Fibroblast of skin of right quadriceps (primary cell): ENCODE data around the gene CEP83.

Source experiments
- DNase-seq: peaks from one replicate; pipeline ENCODE4 v3.0.0-alpha.2; 2013

CEP83 gene

DNA sequence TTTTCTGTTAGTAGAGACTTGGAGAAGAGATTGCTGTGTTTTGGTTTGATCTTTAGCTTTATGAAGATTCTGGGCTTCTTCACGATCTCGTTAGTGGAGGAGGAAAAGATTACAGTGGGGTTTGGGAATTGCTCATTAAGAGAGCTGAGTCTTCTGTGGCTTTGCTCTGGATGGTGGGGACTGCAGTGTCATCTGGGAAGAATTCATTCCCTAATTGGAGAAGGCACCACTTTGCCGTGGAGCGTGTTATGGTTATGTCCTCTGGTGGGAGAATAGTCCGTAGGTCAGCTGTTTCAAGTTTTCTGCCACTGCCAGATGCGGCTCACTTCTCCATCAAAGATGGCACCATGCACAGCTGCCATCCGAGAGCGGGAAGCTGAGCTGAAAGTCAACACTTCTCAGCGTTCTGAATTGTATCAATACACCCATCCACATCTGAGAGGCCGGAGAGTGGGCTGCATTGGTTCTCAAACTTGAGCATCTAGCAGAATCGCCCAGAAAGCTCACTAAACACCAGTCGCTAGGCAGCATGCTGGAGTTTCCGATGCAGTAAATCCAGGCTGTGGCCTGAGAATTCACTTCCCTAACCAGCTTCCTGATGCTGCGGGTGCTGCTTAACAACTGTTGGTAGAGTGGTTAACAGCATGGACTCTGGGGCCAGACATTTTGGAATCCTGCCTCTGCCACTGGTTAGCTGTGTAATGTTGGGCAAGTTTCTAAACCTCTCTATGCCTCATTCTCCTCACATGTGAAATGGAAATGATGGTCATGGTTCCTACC lies 193.5 kb downstream of the CEP83 start:
- DNase-seq: peak; percentile 61

DNA sequence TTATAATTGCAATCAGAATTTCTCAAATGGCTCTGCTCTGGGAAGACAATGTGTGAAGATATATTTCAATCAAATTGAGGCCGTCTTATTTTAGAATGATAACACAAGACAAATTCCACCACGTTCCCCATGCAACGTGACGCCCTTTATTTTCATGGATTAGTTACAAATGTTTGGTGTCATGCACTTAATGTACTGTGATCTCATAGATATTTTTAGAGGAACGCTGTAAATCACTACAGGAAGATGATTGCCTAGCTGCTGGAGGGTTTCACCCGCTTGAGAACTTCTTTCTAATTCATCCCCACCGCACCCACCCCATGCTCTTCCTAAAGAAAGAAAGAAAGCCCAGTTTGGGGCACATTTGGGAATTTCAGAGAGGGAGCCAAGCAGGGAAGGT lies 194.1 kb downstream of the CEP83 start:
- DNase-seq: peak; percentile 69

DNA sequence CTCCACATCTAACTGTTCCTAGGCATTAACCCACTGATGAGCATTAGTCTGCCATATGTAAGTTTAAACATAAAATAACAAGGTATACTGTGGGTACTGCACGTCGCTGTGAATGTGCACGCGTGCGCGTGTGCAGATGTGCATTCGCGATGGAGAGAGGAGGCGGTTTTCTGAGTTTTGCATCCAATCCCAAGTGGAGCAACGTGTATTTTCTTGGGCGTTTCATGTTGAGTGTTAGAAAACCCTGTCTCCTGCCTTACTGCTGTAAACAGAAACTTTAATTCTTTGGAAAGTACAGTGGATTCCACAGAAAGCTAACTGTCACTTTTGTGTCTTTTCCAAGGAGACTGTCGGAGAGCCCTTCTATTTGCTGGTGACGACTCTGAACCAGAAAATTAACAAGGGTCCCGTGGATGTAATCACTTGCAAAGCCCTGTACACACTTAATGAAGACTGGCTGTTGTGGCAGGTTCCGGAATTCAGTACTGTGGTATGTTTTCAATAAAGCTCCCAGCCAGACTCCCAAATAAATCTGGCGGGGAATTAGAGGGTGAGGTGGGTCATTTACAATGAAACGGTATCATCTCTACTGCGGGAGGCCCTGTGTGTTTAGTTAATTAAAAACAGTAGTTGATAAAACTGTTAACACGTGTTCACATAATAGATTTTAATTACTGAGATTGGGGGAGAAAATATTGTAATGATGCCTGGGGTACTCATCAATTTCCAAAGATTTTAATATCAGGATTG lies 194.8 kb downstream of the CEP83 start:
- peak; percentile 47 for DNase-seq

DNA sequence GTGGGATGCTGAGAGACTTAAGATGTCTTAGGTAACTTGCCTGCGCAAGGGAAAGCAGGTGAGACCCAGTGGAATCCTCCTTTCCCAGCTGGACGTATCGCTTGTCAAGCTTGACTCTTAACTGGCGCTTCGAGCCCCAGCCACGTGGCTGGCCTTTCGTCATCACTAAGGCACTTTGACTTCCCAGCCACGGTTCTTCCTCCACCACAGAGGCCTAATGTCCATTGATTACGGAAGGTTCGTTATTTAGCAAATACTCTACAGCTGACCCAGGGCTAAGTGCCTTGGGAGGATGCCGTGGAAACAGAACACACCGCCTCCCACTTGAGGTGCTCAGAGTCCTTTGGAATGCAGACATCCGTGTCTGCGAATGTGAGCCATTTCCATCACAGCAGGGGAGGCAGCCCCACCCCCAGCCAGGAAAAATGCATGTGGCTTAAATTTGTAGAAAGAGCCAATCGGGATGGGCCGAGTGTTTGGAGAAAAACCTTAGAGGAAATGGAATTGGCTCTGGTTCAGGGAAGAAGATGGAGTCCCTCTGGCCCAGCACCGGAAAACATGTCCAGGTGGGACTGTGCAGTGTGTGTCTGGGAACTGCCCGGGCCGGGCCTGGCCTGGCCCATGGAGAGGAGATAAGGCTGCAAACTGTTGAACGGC lies 195.6 kb downstream of the CEP83 start:
- peak; percentile 88 for DNase-seq

DNA sequence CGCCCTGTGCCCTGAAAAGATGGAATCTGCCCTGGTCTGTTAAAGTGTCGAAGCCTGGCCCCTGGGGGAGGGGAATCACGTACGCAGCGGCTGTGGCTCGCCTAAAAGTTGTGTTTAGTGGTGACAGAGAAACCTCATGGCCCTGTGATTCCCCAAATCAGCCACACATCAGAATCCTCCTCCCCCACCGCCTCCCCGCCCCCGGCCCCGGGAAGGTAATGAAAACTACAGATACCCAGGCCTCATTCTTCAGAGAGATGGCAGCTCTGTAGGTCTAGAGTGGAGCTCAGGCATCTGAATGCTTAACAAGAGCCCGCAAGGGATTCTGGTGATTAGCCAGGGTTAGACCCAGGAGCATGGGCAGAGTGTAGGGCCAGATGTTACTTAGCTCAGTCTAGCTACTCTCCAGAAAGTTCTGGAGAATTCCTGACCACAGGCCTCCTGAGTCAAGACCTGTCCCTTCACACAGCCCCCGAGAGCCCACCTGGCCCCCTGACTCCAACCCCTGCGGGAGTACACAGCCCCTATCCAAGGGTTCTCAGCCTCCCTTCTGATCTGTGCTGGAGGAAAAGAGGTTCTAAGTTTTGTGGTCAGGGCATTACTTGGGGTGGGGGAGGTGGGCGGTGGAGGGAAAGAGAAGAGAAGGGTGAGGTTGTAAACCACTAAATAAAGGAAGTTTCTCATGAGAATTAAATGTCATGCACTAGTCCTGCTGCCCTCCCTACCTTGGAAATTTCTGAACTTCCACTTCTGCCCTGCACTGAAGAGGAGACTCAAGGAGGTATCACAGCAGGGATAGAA lies 196.5 kb downstream of the CEP83 start:
- DNase-seq: peak; percentile 3

DNA sequence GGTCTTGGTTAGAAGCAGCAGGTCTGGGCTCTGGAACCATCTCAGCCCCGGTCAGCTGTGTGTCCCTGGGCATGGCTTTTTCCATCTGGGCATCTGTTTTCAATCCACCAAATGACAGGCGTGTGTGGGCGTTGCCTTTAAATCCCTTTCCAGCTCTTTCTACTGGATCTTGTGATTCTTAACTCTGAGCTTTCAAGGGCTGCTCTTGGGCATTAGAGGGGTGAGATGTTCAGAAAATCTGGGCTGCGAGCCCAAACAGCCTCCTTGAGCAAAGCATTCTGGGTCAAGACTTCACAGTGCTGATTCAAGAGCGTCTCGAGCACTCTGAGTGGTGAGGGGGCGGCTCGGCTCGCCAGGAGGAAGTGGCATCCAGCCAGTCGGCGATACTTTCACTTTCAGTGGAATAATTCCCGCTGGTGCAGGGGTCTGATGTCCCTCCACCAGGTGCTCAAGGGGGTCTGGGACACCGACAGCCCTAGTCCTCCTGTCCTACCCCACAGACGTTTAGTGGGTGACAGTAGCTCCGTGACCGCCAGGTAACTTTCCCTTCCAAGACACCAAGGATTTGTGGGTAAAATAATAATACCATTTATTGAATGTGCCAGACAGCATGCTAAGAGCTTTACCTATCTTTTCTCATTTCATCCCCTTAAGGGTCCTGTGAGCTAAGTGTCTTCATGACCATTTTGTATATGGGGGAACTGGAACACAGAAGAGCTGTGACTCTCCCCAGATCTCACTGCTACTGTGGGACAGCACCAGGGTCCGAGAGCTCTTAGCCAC lies 197.2 kb downstream of the CEP83 start:
- peak; percentile 93 for DNase-seq

DNA sequence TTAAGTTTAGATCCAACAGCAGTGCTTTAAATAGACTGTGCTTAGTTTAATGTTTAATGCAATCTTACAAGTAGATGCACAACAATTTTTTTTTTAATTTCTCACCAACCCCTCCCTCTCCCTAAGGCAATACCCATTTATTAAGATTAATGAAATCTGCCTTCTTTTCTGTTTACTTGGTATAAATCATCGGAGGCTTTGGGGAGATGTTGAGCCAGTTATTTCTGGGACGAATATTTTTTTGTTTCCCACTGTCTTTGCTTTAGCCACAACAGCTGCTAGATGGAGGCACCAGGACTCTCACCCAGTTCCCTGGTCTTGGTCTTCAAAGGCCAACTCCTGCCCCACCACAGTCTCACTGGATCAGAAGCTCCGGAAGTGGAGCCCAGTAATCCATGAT lies 197.9 kb downstream of the CEP83 start:
- DNase-seq: no peak

DNA sequence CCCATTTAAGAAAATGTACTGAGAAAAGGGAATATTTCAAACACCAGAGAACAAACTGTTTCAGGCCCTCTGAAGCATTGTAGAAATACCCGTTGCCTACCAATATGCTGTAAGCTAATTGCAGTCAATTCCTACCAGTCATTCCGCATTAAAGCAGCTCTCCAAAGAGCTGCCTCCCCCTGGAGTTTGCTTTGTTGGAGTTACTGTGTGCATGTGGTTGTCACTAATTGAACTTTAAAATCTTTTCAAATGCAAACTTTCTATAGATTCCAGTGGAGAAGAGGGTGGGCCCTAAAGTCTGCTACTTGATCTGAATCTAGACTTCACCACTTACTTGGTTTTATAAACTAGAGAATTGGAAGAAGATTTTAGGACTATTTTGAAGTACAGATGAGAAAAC lies 198.5 kb downstream of the CEP83 start:
- DNase-seq: peak; percentile 5

DNA sequence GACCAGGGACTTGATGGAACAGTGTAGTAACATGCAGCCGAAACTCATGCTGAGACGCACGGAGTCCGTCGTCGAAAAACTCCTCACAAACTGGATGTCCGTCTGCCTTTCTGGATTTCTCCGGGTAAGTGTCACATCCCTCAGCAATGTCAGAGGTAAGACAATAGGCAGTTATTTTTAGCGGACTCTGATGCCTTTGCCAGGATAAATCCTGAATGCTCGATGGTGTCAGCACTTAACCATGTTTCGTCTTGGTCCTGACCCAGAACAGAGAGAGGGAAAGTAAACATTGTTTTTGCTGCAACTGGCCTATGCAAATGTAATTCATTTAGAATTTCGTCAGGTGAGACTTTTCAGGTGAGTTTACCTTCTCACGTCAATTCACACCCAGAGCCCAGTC lies 198.9 kb downstream of the CEP83 start:
- no peak for DNase-seq

DNA sequence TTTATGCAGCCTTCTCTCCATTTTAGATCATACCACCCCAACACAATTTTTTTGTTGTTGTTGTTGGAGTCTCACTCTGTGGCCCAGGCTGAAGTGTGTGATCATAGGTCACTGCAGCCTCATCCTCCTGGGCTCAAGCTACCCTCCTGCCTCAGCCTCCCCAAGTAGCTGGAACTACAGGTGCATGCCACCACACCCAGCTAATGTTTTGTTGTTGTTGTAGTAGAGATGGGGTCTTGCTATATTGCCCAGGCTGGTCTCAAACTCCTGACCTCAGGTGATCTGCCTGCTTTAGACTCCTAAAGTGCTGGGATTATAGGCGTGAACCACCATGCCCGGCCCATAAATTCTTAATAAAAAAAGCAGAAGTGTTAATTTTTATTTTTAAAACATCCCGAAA lies 199.7 kb downstream of the CEP83 start:
- no peak for DNase-seq

DNA sequence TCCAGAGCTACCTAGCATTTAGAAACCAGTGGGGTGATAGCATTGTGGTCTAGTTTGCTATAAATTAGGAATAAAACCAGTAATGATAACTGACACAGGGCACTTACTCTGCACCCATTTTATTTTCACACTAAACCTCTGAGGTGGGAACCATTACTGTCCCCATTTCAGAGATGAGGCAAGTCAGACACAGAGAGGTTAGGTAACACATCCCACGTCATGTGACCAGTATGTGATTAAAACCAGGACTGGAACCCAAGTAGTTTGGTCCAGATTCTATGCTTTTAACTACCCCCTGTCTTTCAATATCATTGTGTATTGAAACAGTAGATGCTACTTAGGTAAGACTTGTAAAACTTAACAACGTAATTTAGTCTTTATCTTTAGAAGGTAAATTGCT lies 201.1 kb downstream of the CEP83 start:
- no peak for DNase-seq
